Right atrium auricular region (tissue), 2 donors: ENCODE measurements around the gene GYS1. TPM values are rescaled to one million over a fixed set of nuclear protein-coding genes. Genes with fewer than 3 reads are reported as not detected.

ENCODE experiments used
- DNase-seq: peaks from one replicate; pipeline ENCODE4 v3.0.0-alpha.2; 2019; ENCODE audit warnings: low spot score
- H3K27ac ChIP-seq, 2 donors: fragments of 200-600 bp; sonication (generic); 1 replicate in 1 of 2; 2 replicates in 1 of 2; pipeline ENCODE4 v1.5.1; 2016 to 2019
- H3K27me3 ChIP-seq, 2 donors: fragments of 200-600 bp; sonication (generic); one replicate each; pipeline versions ENCODE4 v1.5.1 to v1.6.0; 2017 to 2019
- H3K36me3 ChIP-seq: fragments of 200-600 bp; sonication (generic); one replicate; pipeline ENCODE4 v1.5.1; 2016
- H3K4me1 ChIP-seq, 2 donors: fragments of 200-600 bp; sonication (generic); one replicate each; pipeline versions ENCODE4 v1.5.1 to v1.6.0; 2017 to 2019
- H3K4me3 ChIP-seq, 2 donors: fragments of 200-600 bp; sonication (generic); 1 replicate in 1 of 2; 2 replicates in 1 of 2; pipeline ENCODE4 v1.5.1; 2017 to 2019; ENCODE audit warnings: mild to moderate bottlenecking in 1 of 2, moderate library complexity in 1 of 2
- H3K9me3 ChIP-seq, 2 donors: fragments of 200-600 bp; sonication (generic); one replicate each; pipeline ENCODE4 v1.5.1; 2019
- total RNA-seq, 2 donors: library from RNA; depleted of rRNA; stranded (reverse); fragments of >200 nt; gene quantifications; one replicate each; pipeline ENCODE4 v1.1.0, GENCODE V29; 2016
- TF ChIP-seq, protein P1 (sequence below), 2 donors: fragments of 200-600 bp; sonication (generic); IDR thresholded peaks; one replicate each; pipeline ENCODE4 v1.5.1; 2019; ENCODE audit warnings: antibody characterized with exemption in 2 of 2

Gene GYS1
- total RNA-seq, 2 donors from 2014 or later = 72.1 to 88.1 TPM

DNA sequence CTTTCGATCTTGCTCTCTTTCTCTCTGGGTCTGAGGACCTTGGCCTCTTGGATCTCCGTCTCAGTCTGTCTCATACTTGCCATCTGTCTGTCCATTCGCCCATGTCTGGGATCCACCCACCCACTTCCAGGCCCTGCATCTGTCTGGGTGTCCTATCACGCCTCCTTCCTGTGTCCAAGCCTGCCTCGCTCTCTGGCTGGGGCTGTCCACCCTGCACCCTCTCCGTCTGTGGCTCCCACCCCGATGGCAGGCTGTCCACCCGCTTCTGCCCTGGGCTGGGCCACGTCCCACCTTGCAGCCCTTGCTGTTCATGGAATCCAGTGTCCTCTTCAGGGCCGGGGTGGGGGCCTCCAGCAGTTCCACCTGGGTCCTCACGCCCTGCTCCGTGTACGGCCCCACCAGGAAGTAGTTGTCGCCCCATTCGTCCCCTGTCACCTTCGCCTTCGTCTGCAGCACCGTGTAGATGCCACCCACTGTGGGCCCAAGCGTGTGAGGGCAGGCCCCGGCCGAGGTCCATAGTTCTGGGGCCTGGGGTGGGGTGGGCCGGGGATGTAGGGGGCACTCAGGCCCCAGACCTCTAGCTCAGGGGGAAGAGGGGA is 2.0 kb downstream of the GYS1 start:
- no peak for DNase-seq
- Histone ChIP-seq H3K9me3 (no peaks in the 10 kb centered on the region), H3K27ac (peak overlapping the region; percentile 91 to 95), H3K27me3 (no peaks in the 10 kb centered on the region), H3K4me3 (peak overlapping the region; percentile 75), H3K4me1 (peaks cover 0 to 40% of the 10 kb centered on the region in 2 donors), H3K36me3 (peaks cover 24% of the 10 kb centered on the region)
- TF ChIP-seq, protein P1, sequence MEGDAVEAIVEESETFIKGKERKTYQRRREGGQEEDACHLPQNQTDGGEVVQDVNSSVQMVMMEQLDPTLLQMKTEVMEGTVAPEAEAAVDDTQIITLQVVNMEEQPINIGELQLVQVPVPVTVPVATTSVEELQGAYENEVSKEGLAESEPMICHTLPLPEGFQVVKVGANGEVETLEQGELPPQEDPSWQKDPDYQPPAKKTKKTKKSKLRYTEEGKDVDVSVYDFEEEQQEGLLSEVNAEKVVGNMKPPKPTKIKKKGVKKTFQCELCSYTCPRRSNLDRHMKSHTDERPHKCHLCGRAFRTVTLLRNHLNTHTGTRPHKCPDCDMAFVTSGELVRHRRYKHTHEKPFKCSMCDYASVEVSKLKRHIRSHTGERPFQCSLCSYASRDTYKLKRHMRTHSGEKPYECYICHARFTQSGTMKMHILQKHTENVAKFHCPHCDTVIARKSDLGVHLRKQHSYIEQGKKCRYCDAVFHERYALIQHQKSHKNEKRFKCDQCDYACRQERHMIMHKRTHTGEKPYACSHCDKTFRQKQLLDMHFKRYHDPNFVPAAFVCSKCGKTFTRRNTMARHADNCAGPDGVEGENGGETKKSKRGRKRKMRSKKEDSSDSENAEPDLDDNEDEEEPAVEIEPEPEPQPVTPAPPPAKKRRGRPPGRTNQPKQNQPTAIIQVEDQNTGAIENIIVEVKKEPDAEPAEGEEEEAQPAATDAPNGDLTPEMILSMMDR (IDR thresholded peaks at IDR 0.05) = no peak

DNA sequence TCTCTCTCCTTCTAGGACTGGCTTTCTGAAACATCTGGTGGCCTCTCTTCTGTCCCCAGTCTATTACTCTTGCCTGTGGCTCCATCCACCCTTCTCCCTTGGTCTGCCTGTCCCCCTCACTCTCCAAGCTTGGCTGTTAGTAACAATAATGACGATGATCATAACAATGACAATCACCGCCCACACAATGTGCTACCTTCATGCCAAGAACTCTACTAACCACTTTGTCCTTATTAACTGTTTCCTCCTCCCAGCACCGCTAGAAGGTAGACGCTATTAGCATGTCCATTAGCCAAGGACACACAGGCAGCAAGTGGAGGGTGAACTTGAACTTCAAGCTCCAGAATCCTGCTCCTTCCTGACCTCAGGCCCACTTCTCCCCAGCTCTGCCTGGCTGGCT is 2.7 kb downstream of the GYS1 start:
- Histone ChIP-seq H3K27me3 (no peaks in the 10 kb centered on the region), H3K9me3 (no peaks in the 10 kb centered on the region), H3K36me3 (peaks cover 31% of the 10 kb centered on the region), H3K4me3 (no peak overlapping the region), H3K4me1 (peaks cover 0 to 40% of the 10 kb centered on the region in 2 donors), H3K27ac (peak overlapping the region; percentile 91 to 95)
- no peak for DNase-seq
- TF ChIP-seq, protein P1 (IDR thresholded peaks at IDR 0.05) = no peak

DNA sequence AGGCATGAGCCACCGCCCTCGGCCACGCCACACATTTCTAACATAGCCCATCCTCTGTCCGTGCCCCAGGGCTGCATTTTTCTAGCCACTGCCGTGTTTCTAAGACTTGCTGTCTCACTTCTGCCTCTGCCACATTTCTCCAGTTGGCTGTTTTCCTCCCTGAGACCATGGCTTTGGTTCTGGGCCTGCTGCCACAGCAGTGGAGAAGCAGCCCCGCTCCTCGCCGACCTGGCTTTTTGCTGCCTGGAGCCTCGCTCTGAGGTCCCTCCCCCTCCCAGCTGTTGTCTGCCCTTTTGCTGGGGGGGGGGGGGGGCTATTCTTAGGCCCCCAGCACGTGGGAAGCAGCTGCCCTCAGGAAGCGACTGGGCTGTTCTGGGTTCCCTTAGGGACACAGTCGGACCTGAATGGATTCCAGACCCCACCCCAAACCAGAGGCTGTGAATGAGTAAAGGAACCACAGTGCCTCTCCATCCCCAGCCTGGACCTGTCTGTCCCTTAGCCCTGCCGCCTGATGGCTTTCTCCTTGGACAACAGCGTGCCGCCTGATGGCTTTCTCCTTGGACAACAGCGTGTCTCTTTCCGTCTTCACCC is 3.3 kb downstream of the GYS1 start:
- Histone ChIP-seq H3K27ac (peak overlapping the region; percentile 91 to 95), H3K27me3 (no peaks in the 10 kb centered on the region), H3K36me3 (peaks cover 38% of the 10 kb centered on the region), H3K4me1 (peaks cover 0 to 37% of the 10 kb centered on the region in 2 donors), H3K9me3 (no peaks in the 10 kb centered on the region), H3K4me3 (no peak overlapping the region)
- TF ChIP-seq, protein P1 (IDR thresholded peaks at IDR 0.05) = no peak
- DNase-seq = no peak

DNA sequence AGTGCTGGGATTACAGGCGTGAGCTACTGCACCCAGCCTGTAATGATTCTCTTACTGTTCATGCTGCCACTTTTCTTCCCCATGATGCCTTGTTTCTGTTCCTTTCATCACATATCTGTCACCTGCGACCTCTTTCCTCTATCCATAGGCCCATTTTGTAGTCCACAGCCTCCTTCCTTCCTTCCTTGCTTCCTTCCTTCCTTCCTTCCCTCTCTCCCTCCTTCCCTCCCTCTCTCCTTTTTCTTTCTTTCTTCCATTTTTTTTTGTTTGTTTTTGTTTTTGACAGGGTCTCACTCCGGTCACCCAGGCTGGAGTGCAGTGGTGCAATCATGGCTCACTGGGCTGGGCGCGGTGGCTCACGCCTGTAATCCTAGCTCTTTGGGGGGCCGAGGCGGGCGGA is 4.2 kb downstream of the GYS1 start:
- Histone ChIP-seq H3K27ac (no peak overlapping the region), H3K36me3 (peaks cover 47% of the 10 kb centered on the region)
- TF ChIP-seq, protein P1 (IDR thresholded peaks at IDR 0.05) = no peak

DNA sequence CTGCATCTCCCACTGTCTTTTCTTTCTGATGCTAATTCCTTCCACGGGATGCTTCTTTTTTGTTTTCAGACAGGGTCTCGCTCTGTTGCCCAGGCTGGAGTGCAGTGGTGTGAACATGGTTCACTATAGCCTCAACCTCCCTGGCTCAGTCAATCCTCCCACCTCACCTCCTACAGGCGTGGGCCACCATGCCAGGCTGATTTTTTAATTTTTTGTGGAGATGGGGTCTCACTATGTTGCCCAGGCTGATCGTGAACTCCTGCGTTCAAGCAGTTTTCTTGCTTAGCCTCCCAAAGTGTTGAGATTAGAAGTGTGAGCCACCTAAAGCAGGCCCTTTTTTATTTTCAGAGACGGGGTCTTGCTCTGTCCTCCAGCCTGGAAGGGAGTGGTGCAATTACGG is 4.8 kb downstream of the GYS1 start:
- TF ChIP-seq, protein P1 (IDR thresholded peaks at IDR 0.05) = no peak
- Histone ChIP-seq H3K36me3 (peaks cover 52% of the 10 kb centered on the region), H3K9me3 (no peaks in the 10 kb centered on the region), H3K4me1 (peaks cover 0 to 28% of the 10 kb centered on the region in 2 donors), H3K27ac (no peak overlapping the region), H3K4me3 (no peak overlapping the region), H3K27me3 (no peaks in the 10 kb centered on the region)
- DNase-seq = no peak

More for the DNA sequence above, 4.2 kb downstream of the GYS1 start:
- H3K27me3 ChIP-seq = no peaks in the 10 kb centered on the region
- H3K4me1 ChIP-seq = peaks cover 0 to 28% of the 10 kb centered on the region in 2 donors
- no peak for DNase-seq
- H3K4me3 ChIP-seq = no peak overlapping the region
- H3K9me3 ChIP-seq = no peaks in the 10 kb centered on the region
